Sigmoid colon (tissue), 3 donors: ENCODE measurements around the gene PSMC3IP.

Source experiments
- CTCF ChIP-seq, 4 experiments: fragments of 450-650 bp in 3 of 4; fragments of 200-600 bp in 1 of 4; IDR thresholded peaks; one replicate each; pipeline ENCODE4 v1.5.1; 2016 to 2019; ENCODE audit warnings: antibody characterized with exemption in 4 of 4, mild to moderate bottlenecking in 3 of 4, moderate library complexity in 2 of 4
- POLR2A ChIP-seq, 2 donors: fragments of 450-650 bp; IDR thresholded peaks; one replicate each; pipeline ENCODE4 v1.6.1; 2016; ENCODE audit warnings: antibody characterized with exemption in 2 of 2, mild to moderate bottlenecking in 2 of 2, moderate library complexity in 2 of 2

GRCh38 chr17:42608305-42609181 lies 31.0 kb upstream of the PSMC3IP start:
- TF ChIP-seq POLR2A (IDR thresholded peaks at IDR 0.05) (no peak), CTCF (IDR thresholded peaks at IDR 0.05) (peak in 1 of 4 experiments; percentile 5)
